NCI-H226 (cell line): ENCODE data around the gene LCTL.

Experiments
- DNase-seq: peaks from one replicate; pipeline ENCODE4 v3.0.0-alpha.2; 2015

LCTL gene, protein sequence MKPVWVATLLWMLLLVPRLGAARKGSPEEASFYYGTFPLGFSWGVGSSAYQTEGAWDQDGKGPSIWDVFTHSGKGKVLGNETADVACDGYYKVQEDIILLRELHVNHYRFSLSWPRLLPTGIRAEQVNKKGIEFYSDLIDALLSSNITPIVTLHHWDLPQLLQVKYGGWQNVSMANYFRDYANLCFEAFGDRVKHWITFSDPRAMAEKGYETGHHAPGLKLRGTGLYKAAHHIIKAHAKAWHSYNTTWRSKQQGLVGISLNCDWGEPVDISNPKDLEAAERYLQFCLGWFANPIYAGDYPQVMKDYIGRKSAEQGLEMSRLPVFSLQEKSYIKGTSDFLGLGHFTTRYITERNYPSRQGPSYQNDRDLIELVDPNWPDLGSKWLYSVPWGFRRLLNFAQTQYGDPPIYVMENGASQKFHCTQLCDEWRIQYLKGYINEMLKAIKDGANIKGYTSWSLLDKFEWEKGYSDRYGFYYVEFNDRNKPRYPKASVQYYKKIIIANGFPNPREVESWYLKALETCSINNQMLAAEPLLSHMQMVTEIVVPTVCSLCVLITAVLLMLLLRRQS

DNA sequence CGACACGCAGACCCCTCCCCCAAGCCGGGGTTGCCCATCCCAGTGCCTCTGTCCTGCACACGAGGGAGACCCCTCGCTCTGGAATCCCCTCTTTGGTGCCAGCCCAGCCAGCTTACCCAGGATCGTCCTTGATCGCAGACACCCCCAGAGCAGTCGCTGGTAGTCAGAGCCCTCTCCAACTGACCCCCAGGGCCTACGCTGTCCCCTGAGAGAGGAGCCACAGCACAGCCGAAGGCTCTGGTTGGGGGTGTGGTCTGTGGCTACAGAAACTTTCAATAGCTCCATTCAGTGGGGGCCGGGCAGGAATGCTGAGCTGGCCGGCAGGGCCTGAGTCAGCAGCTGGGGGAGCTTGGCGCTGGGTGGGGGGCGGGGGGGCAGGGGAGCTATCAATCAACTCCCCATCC lies at the start of gene LCTL:
Gene LCTL, minus strand, starts transcription at position 258 of the 404 bp plus-strand sequence. CDS start 633 bp downstream, outside the sequence.
- DNase-seq, result peak; percentile 52

DNA sequence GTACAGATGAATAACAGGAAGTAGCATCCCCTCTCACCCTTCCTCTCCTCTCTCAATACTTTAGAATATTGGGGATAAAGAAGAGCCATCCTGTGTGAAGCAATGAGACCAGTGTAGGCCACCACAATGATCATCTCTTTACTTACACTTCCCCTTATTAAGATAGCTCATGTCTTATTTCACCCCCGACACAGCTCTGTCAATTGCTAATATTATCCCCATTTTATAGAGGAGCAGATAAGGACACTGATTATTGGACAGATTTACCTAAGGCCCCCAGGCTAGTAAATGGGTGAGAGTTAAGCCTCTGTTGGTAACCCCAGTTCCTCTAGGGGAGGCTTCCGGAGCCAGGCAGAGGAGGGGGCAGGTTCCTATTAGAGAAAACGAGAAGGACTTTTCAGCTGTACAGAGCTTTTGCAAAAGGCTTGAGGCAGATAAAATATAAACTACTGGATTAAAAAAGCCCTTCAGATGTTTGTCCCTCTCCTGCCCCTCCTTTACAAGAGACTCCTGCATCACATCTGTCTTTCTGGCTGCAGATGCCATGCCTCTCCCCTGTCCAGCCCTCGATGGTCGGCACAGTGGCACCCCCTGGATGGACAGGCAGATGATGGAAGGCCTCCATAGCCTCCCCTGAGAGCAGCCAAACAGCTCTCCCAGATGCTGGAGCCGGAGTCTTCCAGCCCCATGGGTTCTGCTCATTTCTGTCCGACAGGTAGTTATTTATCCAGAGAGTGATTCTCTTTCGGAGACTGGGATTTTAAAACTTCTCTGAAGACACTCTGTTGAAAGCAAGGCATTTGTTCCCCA lies 49.4 kb upstream of the LCTL start:
- DNase-seq, result no peak

DNA sequence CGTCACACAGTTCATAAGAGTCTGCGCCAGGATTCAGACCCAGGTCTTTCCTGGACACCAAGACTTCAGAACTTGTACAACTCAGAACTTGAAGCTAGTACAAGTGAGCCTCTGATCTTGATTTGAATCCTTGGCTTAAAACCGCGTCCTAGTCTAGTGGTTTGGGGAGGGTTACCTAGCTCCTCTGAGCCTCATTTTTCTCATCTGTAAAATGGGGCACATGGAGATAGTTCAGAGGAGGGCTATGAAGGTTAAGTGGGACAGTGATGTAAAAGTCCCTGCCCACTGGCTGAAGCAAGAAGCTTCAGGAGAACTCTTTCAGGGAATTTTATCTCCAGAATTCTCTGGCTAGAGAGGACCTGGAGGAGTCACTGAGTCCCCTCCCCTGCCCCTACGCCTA lies 48.7 kb upstream of the LCTL start:
- no peak for DNase-seq

DNA sequence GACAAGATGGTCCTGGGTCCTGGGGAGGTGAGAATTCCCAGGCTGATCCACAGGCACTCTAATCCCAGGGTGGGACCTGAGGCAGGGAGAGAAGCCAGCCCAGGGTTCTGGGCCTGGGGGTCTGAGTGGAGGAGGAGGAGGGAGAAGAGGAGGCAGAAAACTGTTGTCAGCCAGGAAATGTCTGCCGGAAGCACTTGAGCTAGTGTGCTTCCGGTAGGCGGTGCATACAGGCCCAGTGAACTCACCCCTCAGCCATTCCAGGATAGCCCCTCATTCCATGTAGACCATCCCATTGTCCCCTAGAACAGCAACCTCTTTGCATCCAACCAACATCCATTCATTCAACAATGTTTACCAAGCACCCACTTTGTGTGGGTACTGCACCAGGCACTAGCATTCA lies 47.9 kb upstream of the LCTL start:
- DNase-seq, result no peak

DNA sequence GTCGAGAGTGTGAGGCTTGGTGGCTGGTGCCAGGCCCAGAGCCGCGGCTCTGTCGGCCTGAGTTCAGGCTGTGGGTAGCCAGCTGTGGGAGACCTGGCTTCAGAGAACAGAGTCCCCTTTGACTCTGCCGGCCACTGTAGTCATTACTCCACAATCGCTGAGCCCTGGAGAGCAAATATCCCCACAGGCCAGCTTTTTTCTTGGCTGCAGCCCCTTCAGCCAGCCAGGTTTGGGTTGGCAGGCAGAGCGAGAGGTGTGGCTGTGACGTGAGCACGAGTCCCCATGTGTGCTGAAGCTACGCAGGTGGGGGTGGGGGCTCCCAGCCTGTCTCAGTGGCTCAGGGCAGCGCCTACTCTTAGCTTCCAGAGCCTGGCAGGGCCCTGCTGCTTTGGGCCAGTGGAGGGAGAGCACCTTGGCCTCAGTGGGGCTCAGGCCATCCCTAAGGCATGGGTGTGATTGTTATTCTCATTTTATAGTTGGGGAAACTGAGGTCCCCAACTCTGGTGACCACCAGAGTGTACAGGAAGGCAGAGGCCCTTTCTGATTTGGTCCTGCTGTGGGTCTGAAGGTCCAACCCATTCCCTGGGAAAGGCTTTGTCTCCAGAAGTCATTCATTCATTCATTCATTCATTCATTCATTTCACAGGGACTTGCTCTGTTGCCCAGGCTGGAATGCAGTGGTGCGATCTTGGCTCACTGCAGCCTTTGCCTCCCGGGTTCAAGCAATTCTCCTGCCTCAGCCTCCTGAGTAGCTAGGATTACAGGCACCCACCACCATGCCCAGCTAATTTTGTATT lies 45.7 kb upstream of the LCTL start:
- DNase-seq, result no peak

DNA sequence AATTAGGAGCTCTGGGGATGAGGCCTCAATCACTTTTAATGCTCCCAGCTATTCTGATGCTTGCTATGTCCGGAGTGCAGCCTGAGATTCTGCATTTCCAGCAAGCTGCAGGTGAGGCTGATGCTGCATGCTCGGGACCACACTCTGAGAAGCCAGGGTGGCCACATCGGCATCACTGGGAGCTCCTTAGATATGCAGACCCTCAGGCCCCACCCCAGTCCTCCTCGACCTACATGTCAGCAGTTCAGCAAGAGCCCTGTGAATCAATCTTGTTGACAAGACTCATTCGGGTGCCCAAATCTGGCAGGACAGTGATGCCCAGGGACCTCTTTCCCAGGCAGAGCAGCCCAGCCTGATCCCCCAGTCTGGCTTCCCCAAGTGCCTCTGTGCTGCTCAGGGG lies 44.1 kb upstream of the LCTL start:
- DNase-seq, result no peak

DNA sequence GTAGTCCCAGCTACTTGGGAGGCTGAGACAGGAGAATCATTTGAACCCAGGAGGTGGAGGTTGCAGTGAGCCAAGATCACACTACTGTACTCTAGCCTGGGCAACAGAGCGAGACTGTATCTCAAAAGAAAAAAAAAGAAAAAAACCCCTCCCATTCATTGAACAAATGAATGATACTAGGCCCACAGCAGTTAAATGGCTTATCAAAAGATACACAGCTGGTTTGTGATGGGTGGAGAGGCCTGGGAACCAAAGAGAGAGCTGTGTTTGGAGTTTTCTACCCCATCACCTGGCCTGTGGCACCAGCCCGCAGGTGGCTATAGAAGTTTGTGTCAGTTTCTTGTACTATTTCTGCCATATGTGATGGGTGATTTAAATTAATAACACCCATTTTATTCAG lies 43.1 kb upstream of the LCTL start:
- no peak for DNase-seq

DNA sequence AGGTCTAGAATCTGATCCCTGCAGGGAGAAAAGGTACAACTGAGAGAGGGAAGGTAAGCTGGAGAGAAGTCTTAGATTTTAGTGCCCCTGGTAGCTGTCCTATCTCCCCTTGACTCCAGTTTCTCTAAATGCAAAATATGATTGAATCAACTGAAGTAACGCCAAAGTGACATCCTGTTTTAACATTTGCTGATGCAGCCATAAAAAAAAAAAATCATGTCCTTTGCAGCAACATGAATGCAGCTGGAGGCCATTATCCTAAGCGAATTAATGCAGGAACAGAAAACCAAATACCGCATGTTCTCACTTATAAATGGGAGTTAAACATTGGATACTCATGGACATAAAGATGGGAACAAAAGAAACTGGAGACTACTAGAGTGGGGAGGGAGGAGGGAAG lies 42.4 kb upstream of the LCTL start:
- DNase-seq, result no peak

DNA sequence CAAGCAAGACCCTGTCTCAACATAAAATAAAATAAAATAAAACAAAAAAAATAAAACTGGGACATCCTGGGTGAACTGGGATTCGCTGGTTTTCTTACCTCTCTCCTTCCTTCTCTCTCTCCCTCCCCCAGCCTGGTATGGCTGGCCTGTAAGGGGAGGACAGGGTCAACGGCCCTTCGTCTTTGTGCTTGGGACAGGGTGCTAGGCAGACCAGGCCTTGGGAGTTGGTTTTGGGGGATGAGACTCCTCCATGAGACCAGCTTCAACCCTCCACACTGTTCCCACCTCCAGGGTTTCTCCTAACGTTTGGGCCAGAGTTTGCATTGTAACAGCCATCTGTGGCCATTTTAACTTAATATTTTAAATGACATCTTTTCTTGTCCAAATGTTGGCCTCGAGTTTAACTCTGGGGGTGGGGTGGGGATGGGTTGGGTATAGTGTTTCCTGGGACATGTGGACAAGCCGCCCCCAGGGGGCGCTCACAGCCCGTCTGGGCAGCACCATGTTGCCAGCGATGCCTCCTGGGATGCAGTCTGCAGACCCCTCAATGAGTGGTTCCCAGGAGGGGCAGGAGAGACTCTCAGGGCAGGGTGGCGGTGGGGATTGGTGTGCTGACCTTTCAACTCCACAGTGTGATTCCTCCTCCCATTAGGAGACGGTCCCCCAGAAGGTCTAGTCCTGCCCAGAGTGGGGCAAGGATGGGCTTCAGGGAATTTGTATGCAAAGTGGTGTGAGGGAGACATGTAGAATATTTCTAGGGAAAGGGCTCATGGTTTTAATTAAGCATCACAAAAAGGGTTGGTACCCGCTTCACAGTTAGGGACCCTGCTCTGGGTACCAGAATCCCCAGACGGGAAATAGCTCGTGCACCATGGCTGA lies 37.7 kb upstream of the LCTL start:
- peak; percentile 41 for DNase-seq

DNA sequence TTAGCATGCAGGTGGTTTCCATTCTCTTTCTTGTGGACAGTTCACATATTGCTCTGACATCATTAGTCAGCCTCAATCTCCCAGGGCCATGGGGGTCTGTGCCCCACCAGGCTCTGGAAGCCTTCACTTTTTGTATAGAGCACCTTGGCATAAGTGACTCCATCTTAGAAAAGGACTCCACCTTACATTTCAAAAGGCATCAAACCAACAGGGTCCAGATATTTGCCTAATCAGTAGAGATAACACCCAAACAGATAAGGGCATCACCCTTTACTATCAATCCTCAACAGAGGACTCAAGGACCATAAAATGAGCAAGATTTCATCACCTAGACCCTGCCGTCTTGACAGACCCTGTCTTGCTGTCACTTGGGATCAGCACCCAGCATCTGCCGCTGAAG lies 35.7 kb upstream of the LCTL start:
- no peak for DNase-seq

DNA sequence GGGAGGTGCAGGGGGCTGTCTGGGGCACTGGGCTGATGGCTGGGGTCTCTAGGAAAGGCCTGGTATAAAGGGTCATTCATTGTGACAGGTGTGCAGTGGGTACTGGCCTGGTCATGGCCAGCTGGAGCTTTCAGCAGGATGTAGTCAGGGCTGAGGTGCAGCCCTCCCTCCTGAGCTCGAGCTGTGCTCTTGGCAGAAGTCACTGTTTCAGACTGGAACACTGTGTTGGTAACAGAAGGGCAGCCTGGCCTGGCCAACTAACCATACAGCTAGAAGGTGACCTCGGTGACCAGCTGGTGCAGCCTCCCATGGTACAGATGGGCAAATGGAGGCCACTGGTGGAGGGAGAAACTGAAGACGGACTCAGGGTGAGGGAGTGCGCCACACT lies 34.4 kb upstream of the LCTL start:
- DNase-seq, result no peak

DNA sequence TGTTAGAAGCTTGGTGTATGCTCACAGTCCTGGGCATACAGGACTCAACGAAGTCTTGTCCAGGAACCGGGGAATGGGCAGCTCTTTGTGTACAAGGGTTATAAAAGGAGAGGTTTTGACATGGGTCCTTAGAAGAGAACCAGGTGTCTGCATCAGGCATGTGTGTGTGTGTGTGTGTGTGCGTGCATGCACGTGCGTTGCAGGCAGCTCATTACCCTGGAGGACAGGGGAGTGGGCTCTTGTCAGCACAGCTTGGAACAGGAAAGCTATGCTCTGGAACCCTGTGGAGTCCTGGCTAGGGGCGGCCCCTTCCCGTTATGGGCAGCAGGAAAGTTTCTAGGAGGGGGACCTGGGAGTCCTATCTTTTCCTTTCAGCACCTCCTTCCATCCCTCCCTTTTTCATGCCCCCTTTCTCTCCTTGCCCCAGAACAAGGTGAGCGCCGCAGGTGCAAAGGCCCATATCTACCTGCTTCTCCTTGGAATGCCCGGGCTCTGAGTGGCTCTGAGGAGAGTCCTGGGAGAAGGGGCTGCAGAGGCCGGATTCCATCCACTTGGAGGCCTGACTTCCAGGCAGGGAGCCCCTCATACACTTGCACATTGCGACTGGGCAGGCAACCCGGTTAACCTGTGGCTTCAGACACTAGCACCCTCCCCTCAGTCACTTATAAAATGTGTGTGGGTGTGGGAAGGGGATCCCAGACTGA lies 33.9 kb upstream of the LCTL start:
- no peak for DNase-seq

DNA sequence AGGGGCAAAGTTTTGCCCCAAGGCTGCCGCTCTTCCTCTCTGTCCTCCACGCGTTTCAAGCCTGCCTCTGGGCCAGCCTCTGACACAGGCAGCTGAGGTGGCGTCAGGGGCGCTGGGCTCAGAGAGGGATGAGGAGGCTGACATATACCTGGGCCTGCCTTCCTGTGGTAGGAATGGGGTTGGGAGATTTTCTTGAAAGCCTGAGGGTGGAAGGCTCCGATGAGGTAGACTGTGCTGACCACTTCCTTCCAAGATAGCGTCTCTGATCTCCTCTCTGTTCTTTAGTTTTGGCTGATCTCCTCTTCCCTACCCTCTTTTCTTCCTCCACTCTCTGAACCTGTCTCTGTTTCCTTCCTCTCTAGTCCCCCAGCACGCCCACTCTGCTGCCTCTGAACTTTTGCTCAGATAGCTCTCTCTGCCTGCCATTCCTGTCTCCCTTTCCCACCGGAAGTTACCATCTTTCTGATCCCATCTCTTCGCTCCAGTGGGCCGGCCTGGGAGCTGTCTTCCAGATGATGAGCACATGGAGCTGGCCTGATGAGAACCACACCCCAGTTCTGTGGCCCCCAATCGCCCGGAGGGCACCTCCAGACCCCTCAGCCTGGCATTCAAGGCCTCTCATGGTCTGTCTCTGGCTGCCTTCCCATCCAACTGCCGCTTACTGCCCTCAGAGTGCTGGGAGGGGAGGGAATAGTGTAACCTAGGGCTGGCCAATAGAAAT lies 32.5 kb upstream of the LCTL start:
- DNase-seq, result no peak

DNA sequence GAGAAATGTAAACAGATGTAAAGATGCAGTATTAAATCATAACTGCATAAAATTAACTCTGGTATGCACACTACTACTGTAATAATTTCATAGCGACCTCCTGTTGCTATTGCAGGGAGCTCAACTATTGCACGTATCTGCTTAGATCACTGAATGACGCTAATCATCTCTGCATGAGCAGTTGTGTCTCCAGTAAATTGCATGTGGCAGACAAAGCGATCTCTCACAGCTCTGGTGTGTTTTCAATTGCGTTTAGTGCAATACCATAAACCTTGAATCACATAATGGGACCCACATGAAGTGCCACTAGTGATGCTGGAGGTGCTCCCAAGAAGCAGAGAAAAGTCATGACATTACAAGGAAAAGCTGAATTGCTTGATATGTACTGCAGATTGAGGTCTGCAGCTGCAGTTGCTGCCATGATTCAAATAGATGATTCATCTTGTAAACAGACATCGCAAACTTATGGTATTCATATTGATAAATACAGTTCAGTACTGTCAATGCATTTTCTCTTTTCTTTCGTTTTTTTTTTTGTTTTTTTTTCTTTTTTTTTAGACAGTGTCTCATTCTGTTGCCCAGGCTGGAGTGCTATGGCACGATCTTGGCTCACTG lies 30.2 kb upstream of the LCTL start:
- no peak for DNase-seq

DNA sequence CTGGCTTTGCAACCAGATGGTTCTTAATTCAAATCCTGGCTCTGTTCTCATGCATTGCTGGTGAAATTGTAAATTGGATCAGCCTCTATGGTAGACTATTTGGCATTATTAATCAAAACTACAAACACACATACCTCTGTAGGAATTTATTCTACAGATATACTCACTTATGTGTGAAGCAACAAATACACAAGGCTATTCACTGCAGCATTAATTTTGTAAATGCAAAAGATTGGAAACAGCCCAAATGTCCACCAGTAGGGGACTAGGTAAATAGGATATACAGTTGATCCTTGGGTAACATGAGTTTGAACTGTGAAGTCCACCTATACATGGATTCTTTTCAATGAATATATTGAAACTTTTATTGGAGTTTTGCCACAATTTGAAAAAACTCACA lies 29.5 kb upstream of the LCTL start:
- DNase-seq, result no peak

DNA sequence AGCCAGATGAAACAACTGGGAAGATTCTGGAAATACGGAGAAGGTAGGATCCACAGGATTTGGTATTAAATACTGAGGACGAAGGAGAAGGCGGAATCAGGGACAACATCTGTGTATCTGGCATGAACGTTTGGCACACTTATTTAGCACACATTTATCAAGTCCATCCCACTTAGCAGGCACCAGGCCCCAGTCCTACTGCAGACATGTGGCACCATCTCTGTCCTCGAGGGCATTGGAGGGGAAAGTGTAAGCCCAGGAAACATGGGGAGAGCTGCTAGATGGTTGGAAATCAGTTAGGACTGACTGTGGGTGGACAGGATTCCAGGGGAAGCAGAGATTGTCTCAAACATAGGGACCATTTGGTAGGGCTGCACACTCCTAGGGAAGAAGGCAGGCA lies 29.0 kb upstream of the LCTL start:
- no peak for DNase-seq

DNA sequence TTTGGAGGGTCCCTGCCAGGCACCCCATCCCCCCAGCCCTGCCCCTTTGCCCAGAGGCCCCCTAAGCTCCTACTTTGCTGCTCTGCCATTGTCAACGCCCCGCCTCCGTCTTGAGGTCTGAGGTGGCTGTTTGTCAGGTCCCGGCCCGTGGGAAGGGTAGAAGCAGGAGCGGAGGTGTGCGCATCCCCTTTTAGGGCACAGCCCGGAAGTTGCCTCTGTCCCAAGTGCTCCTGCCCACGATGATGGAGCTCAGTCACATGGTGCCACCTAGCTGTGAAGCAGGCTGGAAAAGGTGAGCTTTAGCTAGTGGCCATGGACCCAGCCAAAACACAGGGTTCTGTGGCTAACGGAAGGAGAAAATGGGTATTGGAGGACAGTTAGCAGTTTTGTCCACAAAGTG lies 28.5 kb upstream of the LCTL start:
- no peak for DNase-seq

DNA sequence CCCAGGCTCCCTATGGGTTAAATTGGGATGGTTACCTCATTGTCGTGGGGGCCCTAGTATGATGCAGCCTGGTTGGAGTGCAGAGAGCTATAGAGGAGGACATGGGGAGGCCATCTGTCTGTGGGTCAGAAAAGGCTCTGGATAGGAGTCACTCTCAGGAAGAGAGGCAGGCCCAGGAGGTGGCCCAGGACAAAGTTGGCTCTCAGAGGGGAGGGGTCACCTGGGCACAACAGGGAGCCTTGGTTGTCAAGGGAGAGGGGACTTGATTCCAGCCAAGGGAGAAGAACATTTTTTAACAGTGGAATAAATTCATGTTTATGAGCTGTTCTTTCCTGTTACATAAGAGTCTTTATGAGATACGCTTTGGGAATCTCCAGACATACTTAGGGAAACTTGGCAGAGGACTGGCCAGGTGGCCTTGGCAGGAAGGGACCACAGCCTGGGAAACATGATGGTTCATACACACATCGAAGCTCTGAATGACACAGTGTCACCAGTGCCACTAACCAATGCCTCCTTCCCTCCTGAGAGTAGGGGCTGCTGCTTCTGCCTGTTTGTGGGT lies 27.5 kb upstream of the LCTL start:
- peak; percentile 32 for DNase-seq

DNA sequence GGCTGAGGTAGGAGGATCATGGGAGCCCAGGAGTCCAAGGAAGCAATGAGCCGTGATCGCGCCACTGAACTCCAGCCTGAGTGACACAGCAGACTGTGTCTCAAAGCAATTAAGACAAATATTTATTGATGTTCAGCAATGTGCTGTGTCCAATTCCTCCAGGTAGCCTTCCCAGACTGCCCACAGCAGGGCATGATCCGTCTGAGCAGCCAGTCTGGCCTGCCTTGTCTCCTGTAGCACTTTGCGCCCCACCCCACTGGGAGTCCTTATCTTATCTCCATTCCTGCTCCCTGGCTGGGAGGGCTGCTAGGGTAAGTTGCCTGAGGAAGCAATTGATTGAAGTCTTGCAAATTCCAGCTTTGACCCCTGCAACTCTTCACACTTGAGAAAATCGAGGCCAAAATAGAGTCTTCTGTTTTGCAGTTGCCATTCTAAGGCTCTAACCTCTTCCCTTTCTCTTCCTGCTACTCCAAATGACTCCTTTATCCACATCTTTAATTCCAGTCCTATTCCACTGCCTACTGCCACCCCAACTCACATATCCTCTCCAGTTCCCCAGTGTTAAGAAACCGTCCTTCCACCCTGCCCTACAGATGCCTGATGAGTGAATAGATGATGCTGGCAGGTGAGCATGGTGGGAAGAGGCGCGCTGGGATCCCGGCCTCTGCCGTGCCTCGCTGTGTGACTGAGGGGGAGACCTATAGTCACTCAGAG lies 26.9 kb upstream of the LCTL start:
- peak; percentile 85 for DNase-seq
